Hepatocyte (in vitro differentiated cells): Measurements from ENCODE around the gene TMEM175. TPM values are rescaled to one million over a fixed set of nuclear protein-coding genes. Genes with fewer than 3 reads are reported as not detected.

ENCODE experiments used
- DNase-seq: peaks from one replicate; pipeline ENCODE4 v3.0.0-alpha.2; 2016; ENCODE audit warnings: low spot score
- H2AFZ ChIP-seq: fragments of 200-600 bp; sonication (generic); 2 replicates; pipeline ENCODE4 v1.6.0; 2016; ENCODE audit warnings: antibody characterized with exemption, mild to moderate bottlenecking
- H3K27ac ChIP-seq: fragments of 200-600 bp; sonication (generic); 2 replicates; pipeline ENCODE4 v1.5.1; 2016; ENCODE audit warnings: mild to moderate bottlenecking
- H3K27me3 ChIP-seq: fragments of 200-600 bp; sonication (generic); 2 replicates; pipeline ENCODE4 v1.6.1; 2016
- H3K36me3 ChIP-seq: fragments of 200-600 bp; sonication (generic); replicated peaks from 2 replicates; pipeline ENCODE4 v1.5.1; 2016; ENCODE audit warnings: low read depth; ENCODE audit not compliant: insufficient read depth
- H3K4me1 ChIP-seq: fragments of 200-600 bp; sonication (generic); 2 replicates; pipeline ENCODE4 v1.5.1; 2016; ENCODE audit warnings: mild to moderate bottlenecking, moderate library complexity; ENCODE audit not compliant: insufficient read depth
- H3K4me2 ChIP-seq: fragments of 200-600 bp; sonication (generic); 2 replicates; pipeline ENCODE4 v1.6.0; 2016
- H3K4me3 ChIP-seq: fragments of 200-600 bp; sonication (generic); 2 replicates; pipeline ENCODE4 v1.5.1; 2016; ENCODE audit warnings: mild to moderate bottlenecking
- H3K79me2 ChIP-seq: fragments of 200-600 bp; sonication (generic); 2 replicates; pipeline ENCODE4 v1.6.0; 2017; ENCODE audit warnings: mild to moderate bottlenecking
- H3K9me2 ChIP-seq: fragments of 200-600 bp; sonication (generic); replicated peaks from 2 replicates; pipeline ENCODE4 v1.6.0; 2017; ENCODE audit warnings: mild to moderate bottlenecking; ENCODE audit not compliant: insufficient read depth
- H3K9me3 ChIP-seq: fragments of 200-600 bp; sonication (generic); 2 replicates; pipeline ENCODE4 v1.5.1; 2016; ENCODE audit warnings: low read depth, mild to moderate bottlenecking
- H4K20me1 ChIP-seq: fragments of 200-600 bp; sonication (generic); 2 replicates; pipeline ENCODE4 v1.6.0; 2016; ENCODE audit warnings: mild to moderate bottlenecking; ENCODE audit not compliant: insufficient read depth, poor library complexity, severe bottlenecking
- CTCF ChIP-seq: fragments of 200-600 bp; sonication (generic); IDR thresholded peaks from 2 replicates; pipeline ENCODE4 v1.5.1; 2016; ENCODE audit warnings: antibody characterized with exemption, mild to moderate bottlenecking; ENCODE audit not compliant: poor library complexity
- EZH2 ChIP-seq: fragments of 200-600 bp; sonication (generic); IDR thresholded peaks from 2 replicates; pipeline ENCODE4 v1.6.1; 2016; ENCODE audit warnings: antibody characterized with exemption, mild to moderate bottlenecking, borderline replicate concordance
- EZH2phosphoT487 ChIP-seq: fragments of 200-600 bp; sonication (generic); IDR thresholded peaks from one replicate; pipeline ENCODE4 v1.6.1; 2018; ENCODE audit warnings: antibody characterized with exemption, mild to moderate bottlenecking, low read depth, moderate library complexity; ENCODE audit not compliant: unreplicated experiment, severe bottlenecking
- WGBS: methylation state at CpG from one replicate; pipeline ENCODE4 v1.1.6; 2016; ENCODE audit warnings: low lambda C conversion rate; ENCODE audit errors: missing lambda C conversion rate; 5-methylcytosine and 5-hydroxymethylcytosine counted together
- polyA plus RNA-seq: library from polyadenylated mRNA; unstranded; fragments of >200 nt; fragmentation: Nextera tagmentation; extraction: Ambion mirVana; gene quantifications from 2 replicates; pipeline ENCODE4 v1.2.1, GENCODE V29; 2016
- total RNA-seq: library from RNA; depleted of rRNA; stranded (reverse); fragments of >200 nt; gene quantifications from 2 replicates; pipeline ENCODE4 v1.2.3, GENCODE V29; 2014

The TMEM175 gene
- total and polyA plus RNA-seq, 2 experiments from 2014 or later: 14.8 to 31.4 TPM

- Histone ChIP-seq H3K4me3 (no peak overlapping the region), H3K9me3 (no peaks in the 10 kb centered on the region), H3K27ac (no peak overlapping the region), H3K79me2 (peaks cover 16% of the 10 kb centered on the region), H3K36me3 (no peaks in the 10 kb centered on the region), H3K4me2 (no peak overlapping the region), H4K20me1 (peaks cover 17% of the 10 kb centered on the region), H3K9me2 (no peaks in the 10 kb centered on the region), H3K4me1 (no peaks in the 10 kb centered on the region), H2AFZ (no peak overlapping the region), H3K27me3 (no peaks in the 10 kb centered on the region)
- DNase-seq: no peak
- WGBS: 95% methylated on average over 24 of the region's 26 CpGs
- no peak for TF ChIP-seq EZH2phosphoT487
- TF ChIP-seq CTCF: no peak
- TF ChIP-seq EZH2: no peak
These were observed 21.7 kb upstream of the TMEM175 start for GRCh38 chr4:910366-911091.

GRCh38 chr4:911221-911751 lies 21.0 kb upstream of the TMEM175 start:
- no peak overlapping the region for H3K4me3 ChIP-seq
- 98% methylated on average over 22 of the region's 23 CpGs for WGBS
- peaks cover 25% of the 10 kb centered on the region for H4K20me1 ChIP-seq
- no peak overlapping the region for H2AFZ ChIP-seq
- no peak overlapping the region for H3K27ac ChIP-seq
- no peaks in the 10 kb centered on the region for H3K27me3 ChIP-seq
- no peaks in the 10 kb centered on the region for H3K9me2 ChIP-seq
- H3K9me3 ChIP-seq: no peaks in the 10 kb centered on the region
- no peaks in the 10 kb centered on the region for H3K36me3 ChIP-seq
- TF ChIP-seq CTCF (no peak), EZH2 (no peak), EZH2phosphoT487 (no peak)
- H3K4me2 ChIP-seq: no peak overlapping the region
- peaks cover 23% of the 10 kb centered on the region for H3K79me2 ChIP-seq
- H3K4me1 ChIP-seq: no peaks in the 10 kb centered on the region
- no peak for DNase-seq

DNA sequence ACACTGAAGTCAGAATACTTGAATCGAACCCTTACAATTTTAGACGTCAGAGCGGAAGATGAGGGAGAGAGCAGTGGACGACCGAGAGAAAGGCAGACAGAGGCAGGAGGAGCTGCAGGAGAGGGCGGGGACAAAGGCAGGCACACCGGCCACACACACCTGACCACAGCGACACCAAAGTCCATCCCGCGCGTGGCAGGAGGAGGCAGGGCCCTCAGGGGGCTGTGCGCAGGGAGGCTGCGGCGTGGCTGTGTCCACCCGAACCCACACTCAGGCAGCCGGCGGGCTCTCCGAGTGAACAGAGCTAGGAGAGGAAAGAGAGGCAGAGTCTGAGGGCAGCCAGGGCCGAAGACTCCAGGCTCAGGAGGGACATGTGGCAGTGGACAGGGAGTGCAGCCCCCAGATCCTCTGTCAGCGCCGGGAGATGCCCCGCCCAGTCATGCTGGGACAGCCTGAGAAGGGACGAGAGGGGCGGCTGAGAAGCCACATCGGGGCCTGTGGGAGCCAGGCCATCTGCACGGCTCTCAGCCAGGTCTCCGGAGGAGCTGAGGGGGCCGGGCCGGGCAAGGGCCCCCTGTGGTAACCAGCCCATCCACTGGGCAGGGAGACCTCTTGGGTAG lies 20.3 kb upstream of the TMEM175 start:
- H3K36me3 ChIP-seq: no peaks in the 10 kb centered on the region
- no peak overlapping the region for H2AFZ ChIP-seq
- TF ChIP-seq CTCF (no peak), EZH2phosphoT487 (no peak), EZH2 (no peak)
- peaks cover 32% of the 10 kb centered on the region for H4K20me1 ChIP-seq
- no peaks in the 10 kb centered on the region for H3K9me2 ChIP-seq
- H3K4me3 ChIP-seq: no peak overlapping the region
- WGBS: 97% methylated on average over 28 of the region's 29 CpGs
- no peak overlapping the region for H3K4me2 ChIP-seq
- peaks cover 30% of the 10 kb centered on the region for H3K79me2 ChIP-seq
- H3K27ac ChIP-seq: no peak overlapping the region
- H3K27me3 ChIP-seq: no peaks in the 10 kb centered on the region
- DNase-seq: no peak
- no peaks in the 10 kb centered on the region for H3K4me1 ChIP-seq
- no peaks in the 10 kb centered on the region for H3K9me3 ChIP-seq
